GM12801 (cell line): ENCODE data around the gene RPL10.

Experiments
- TF ChIP-seq, protein P1 (sequence below): IDR thresholded peaks from one replicate; pipeline ENCODE4 v1.5.1; 2011; ENCODE audit warnings: control low read depth; ENCODE audit not compliant: insufficient read length; ENCODE audit errors: extremely low read depth

RPL10 gene

DNA sequence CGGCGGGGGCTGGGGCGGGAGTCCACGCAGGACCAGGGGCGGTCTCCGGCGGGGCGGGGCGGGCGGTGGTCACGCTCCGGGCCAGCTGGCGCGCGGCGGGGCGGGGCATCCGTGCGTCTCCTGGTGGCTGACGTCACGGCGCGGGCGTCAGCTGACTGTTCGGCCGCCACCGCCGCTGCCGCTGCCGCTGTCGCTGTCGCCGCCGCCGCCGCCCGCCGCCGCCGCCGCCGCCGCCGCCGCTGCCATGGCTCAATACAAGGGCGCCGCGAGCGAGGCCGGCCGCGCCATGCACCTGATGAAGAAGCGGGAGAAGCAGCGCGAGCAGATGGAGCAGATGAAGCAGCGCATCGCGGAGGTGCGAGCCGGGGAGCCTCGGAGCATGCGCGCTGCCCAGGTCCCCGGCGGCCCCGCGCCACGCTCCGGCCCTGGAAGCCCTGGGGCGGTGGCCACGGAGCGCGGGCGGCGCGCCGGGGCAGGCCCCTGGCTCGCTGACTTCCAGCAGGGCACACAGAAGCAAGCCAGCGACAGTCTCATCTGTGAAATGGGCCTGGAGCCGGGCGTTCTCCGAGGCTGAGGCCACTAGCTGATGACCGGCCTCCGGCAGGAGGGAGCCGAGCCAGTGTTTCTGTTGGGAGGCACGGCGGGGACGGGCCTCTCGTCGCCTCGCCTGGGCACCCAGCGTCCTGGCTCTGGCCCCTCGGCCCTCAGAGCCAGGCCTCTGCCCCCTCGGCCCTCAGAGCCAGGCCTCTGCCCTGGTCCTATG lies 46.0 kb downstream of the RPL10 start, which contains the start of gene FAM50A:
FAM50A (plus strand) TSS at position 150 of the 763 bp plus-strand sequence; CDS start at position 245, 95 bp downstream.
- TF ChIP-seq, protein P1, sequence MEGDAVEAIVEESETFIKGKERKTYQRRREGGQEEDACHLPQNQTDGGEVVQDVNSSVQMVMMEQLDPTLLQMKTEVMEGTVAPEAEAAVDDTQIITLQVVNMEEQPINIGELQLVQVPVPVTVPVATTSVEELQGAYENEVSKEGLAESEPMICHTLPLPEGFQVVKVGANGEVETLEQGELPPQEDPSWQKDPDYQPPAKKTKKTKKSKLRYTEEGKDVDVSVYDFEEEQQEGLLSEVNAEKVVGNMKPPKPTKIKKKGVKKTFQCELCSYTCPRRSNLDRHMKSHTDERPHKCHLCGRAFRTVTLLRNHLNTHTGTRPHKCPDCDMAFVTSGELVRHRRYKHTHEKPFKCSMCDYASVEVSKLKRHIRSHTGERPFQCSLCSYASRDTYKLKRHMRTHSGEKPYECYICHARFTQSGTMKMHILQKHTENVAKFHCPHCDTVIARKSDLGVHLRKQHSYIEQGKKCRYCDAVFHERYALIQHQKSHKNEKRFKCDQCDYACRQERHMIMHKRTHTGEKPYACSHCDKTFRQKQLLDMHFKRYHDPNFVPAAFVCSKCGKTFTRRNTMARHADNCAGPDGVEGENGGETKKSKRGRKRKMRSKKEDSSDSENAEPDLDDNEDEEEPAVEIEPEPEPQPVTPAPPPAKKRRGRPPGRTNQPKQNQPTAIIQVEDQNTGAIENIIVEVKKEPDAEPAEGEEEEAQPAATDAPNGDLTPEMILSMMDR = no peak

DNA sequence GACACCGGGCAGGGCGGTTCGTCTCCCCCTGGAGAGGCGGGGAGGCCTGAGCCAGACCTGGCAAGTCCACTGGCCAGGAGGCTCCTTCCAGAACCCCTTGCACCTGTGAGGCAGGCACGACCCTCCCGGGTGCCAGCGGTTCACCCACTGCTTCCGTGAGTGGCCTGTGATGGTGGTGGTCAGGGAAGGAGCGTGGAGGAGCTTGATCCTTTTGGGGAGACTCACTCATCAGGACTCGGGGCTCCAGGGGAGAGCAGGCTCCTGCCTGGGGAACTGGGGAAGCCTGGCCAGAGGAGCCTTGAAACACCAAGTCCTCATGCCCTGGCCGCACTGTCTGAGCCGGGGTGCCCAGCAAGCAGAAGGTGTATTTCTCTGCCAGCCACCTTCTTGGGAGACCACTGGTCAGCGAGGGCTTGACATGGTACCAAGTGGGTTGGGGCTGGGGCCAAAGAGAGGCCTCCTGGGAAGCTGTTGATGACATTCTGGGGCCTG lies 46.6 kb downstream of the RPL10 start:
- TF ChIP-seq, protein P1 = no peak

DNA sequence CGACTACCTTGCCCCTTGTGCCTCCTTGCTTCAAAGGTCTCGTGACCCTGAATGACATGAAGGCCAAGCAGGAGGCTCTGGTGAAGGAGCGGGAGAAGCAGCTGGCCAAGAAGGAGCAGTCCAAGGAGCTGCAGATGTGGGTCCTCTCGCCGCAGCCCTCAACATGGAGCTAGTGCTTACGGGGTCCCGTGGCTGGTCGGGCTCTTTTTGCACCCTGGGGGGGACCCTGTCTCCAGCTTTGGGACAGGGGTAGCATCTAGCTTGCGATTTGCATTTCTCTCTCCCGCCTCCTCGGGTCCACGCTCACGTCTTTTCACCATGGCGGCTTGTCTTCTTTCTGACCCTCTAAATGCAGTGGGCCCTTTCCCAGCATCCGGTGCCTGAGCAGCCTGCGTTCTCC lies 47.6 kb downstream of the RPL10 start:
- TF ChIP-seq, protein P1 = no peak

DNA sequence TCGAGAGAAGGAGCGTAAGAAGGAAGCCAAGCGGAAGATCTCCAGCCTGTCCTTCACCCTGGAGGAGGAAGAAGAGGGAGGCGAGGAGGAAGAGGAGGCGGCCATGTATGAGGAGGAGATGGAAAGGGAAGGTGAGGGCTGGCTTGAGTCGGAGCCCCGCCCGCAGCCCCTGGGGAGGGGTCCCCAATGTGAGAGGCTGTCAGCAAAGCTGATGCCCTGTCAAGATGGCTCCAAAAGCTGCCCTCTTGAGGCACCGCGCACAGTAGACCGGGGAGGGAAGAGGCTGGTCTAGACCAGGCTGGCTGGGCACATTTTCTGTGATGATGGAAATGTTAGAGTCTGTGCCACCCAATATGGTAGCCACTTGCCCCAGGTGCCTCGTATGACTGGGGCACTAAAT lies 48.3 kb downstream of the RPL10 start:
- TF ChIP-seq, protein P1 = no peak

DNA sequence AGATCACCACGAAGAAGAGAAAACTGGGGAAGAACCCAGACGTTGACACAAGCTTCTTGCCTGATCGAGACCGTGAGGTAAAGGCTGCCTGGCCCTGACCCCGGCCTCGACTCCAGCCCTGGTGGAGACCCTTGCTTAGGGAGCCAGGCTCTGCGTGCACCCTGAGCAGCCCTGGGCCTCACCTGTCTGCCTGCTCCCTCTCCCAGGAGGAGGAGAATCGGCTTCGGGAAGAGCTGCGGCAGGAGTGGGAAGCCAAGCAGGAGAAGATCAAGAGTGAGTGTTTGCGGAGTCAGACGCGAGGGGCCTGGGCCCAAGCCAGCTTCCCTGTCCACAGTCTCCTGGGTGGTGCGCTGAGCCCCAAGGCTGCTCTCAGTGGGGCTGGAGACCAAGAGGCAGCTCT lies 50.3 kb downstream of the RPL10 start:
- TF ChIP-seq, protein P1 = no peak

DNA sequence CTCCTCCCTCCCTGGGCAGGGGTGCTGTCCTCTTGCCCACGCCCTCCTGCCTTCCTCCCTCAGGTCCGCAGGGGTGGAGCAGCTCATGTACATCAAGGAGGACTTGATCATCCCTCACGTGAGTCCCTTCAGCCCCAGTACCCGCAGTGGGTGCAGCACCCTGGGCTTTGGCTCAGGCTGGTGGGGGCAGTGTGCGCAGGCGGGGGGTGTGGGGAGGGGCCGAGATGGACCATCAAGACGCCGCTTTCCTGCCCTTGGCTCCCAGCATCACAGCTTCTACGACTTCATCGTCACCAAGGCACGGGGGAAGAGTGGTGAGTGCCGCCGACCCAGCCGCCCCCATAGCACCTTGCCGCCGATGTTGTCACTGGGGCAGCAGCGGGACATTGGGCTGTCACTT lies 51.4 kb downstream of the RPL10 start:
- TF ChIP-seq, protein P1 = no peak

DNA sequence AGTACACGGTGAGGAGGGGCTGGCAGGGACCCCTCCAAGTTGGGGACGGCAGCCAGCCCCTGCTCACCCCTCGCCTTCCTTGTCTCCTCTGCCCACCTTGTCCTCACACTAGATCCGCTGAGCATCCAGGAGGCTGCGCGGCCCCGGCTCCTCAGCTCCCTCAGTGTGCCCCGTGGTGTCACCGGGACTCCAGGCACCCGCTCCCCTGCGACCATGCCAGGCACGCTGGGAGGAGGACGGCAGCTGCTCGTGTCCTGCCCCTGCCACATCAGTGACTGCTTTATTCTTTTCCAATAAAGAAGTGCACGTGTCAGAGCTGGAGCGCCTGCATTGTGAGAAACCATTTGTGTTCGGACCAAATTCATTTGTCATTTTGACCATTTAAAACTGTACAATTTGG lies 52.1 kb downstream of the RPL10 start:
- TF ChIP-seq, protein P1 = no peak
